ENCODE measurements around the gene NPY.
A peak's percentile ranks its signal among the peaks of the same experiment; 100 is the strongest.

The NPY gene

DNA sequence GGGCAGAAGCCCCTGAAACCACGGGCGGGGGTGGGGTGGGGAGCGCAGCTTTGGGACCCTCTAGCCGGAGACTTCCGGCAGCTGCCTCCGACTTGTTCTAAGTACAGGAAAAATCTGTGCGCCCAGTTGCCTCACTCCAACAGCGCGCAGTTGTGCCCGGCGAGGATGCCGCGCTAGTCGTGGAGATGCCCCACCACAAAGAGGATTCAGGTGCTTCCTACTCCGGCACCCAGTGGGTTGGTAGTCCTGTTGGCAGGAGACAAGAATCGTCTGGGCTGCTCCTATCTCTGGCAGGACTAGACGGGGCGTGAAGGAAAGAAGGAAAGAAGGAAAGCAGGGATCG lies 465 bp upstream of the NPY start:
- WGBS (ENCODE audit: insufficient coverage, insufficient read length): no CpG with 5 or more reads among the region's 19 CpGs
- H3K4me3 ChIP-seq (ENCODE audit: low read length): peak overlapping the region; percentile 14; the same call in 1 of the 2 replicates
- no peaks in the 10 kb centered on the region for H3K36me3 ChIP-seq (ENCODE audit: control insufficient read depth, insufficient read depth, low read length)
- H3K4me1 ChIP-seq (ENCODE audit: control insufficient read depth, insufficient read depth, low read length): no peaks in the 10 kb centered on the region
- DNase-seq (ENCODE audit: low read depth, low spot score): no peak
- H3K27me3 ChIP-seq (ENCODE audit: control insufficient read depth, insufficient read depth, low read length): peaks cover 29% of the 10 kb centered on the region
- no peak overlapping the region for H3K27ac ChIP-seq (ENCODE audit: low read length)
- no peaks in the 10 kb centered on the region for H3K9me3 ChIP-seq (ENCODE audit: control insufficient read depth, insufficient read depth, low read length)

DNA sequence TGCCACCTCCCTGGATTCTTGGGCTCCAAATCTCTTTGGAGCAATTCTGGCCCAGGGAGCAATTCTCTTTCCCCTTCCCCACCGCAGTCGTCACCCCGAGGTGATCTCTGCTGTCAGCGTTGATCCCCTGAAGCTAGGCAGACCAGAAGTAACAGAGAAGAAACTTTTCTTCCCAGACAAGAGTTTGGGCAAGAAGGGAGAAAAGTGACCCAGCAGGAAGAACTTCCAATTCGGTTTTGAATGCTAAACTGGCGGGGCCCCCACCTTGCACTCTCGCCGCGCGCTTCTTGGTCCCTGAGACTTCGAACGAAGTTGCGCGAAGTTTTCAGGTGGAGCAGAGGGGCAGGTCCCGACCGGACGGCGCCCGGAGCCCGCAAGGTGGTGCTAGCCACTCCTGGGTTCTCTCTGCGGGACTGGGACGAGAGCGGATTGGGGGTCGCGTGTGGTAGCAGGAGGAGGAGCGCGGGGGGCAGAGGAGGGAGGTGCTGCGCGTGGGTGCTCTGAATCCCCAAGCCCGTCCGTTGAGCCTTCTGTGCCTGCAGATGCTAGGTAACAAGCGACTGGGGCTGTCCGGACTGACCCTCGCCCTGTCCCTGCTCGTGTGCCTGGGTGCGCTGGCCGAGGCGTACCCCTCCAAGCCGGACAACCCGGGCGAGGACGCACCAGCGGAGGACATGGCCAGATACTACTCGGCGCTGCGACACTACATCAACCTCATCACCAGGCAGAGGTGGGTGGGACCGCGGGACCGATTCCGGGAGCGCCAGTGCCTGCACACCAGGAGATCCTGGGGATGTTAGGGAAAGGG lies 913 bp downstream of the NPY start:
- H3K36me3 ChIP-seq (ENCODE audit: control insufficient read depth, insufficient read depth, low read length): no peaks in the 10 kb centered on the region
- H3K27me3 ChIP-seq (ENCODE audit: control insufficient read depth, insufficient read depth, low read length): peaks cover 29% of the 10 kb centered on the region
- DNase-seq (ENCODE audit: low read depth, low spot score): no peak
- no peaks in the 10 kb centered on the region for H3K4me1 ChIP-seq (ENCODE audit: control insufficient read depth, insufficient read depth, low read length)
- no CpG with 5 or more reads among the region's 51 CpGs for WGBS (ENCODE audit: insufficient coverage, insufficient read length)
- no peaks in the 10 kb centered on the region for H3K9me3 ChIP-seq (ENCODE audit: control insufficient read depth, insufficient read depth, low read length)
- peak overlapping the region; percentile 14; the same call in 1 of the 2 replicates for H3K4me3 ChIP-seq (ENCODE audit: low read length)
- H3K27ac ChIP-seq (ENCODE audit: low read length): no peak overlapping the region

DNA sequence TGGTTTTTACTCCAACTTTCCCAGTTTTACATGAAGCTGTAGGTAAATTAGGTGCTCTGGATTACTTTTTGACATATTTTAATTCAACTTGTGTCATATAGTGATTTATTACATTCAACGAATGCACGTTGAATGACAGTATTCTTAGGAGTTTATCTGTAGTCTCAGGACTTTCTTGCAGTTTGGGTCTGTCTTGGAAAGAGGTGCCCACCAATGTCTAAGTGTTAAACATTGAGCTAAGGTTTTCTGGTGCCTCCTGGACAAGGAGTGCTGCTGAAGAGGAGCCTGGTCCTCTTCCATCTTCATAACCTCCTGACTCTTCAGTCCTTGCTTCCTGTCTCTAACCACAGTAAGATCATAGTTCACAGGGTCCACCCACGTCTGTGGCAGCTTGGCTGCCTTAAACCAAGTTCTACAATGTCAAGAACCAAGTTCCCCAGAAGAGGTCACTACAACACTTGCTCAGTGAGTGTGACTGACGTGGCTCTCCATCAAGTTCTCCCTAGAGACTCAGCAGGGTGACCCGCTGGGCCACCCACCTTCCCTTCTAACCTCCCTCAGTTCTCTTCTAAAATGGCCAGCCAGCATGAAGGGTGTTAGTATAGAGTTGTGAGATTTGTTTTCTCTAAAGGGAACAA lies 6.1 kb downstream of the NPY start:
- Histone ChIP-seq H3K4me1 (ENCODE audit: control insufficient read depth, insufficient read depth, low read length) (0 out of 2 replicates have a peak, but pooled peaks cover 2% of the 10 kb centered on the region), H3K27ac (ENCODE audit: low read length) (no peak overlapping the region), H3K27me3 (ENCODE audit: control insufficient read depth, insufficient read depth, low read length) (peaks cover 6% of the 10 kb centered on the region), H3K4me3 (ENCODE audit: low read length) (no peak overlapping the region), H3K36me3 (ENCODE audit: control insufficient read depth, insufficient read depth, low read length) (no peaks in the 10 kb centered on the region), H3K9me3 (ENCODE audit: control insufficient read depth, insufficient read depth, low read length) (no peaks in the 10 kb centered on the region)
- no CpG with 5 or more reads among the region's 5 CpGs for WGBS (ENCODE audit: insufficient coverage, insufficient read length)
- no peak for DNase-seq (ENCODE audit: low read depth, low spot score)

DNA sequence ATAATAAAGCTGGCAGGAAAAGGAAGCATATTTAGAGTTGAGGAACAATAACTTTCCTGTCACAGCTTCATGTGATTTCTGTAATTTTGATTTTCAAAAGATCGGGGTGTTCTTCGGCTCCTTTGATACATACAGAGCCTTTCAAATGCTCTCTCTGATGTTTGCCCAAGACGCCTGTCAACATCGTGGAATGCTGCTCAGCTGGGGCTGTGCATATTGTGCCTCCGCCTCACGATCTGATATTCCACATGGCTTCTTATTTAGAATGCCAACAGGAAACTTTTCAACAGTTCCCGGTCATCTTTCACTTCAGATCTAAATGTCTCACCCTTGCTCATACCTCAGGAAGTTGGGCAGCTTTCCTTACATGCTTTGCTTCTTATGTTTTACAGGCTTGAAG lies 7.3 kb downstream of the NPY start:
- Histone ChIP-seq H3K9me3 (ENCODE audit: control insufficient read depth, insufficient read depth, low read length) (no peaks in the 10 kb centered on the region), H3K36me3 (ENCODE audit: control insufficient read depth, insufficient read depth, low read length) (no peaks in the 10 kb centered on the region), H3K4me3 (ENCODE audit: low read length) (no peak overlapping the region), H3K4me1 (ENCODE audit: control insufficient read depth, insufficient read depth, low read length) (0 out of 2 replicates have a peak, but pooled peaks cover 2% of the 10 kb centered on the region), H3K27ac (ENCODE audit: low read length) (no peak overlapping the region), H3K27me3 (ENCODE audit: control insufficient read depth, insufficient read depth, low read length) (no peaks in the 10 kb centered on the region)
- no peak for DNase-seq (ENCODE audit: low read depth, low spot score)
- WGBS (ENCODE audit: insufficient coverage, insufficient read length): no CpG with 5 or more reads among the region's 7 CpGs

DNA sequence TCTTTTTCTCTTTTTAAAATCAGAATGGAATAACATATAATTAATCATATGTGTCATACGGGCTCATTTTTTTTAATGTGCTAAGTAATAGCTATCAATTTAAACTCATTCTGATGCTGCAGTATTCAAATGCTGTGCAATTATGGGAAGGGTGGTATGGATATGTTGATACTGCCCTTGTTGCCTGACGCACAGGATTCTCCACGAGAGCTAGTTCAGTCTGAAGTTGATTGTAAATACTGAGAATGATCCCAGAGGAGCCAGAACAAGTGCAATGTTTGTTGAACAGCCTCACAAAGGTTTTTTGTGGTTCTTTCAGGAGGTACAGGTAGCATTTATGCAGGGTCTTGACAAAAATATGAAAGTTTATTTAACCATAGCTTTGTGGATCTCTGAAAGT lies 13.4 kb downstream of the NPY start:
- no peak overlapping the region for H3K4me3 ChIP-seq (ENCODE audit: low read length)
- DNase-seq (ENCODE audit: low read depth, low spot score): no peak
- H3K9me3 ChIP-seq (ENCODE audit: control insufficient read depth, insufficient read depth, low read length): no peaks in the 10 kb centered on the region
- no CpG with 5 or more reads among the region's 3 CpGs for WGBS (ENCODE audit: insufficient coverage, insufficient read length)
- no peaks in the 10 kb centered on the region for H3K27me3 ChIP-seq (ENCODE audit: control insufficient read depth, insufficient read depth, low read length)
- no peaks in the 10 kb centered on the region for H3K4me1 ChIP-seq (ENCODE audit: control insufficient read depth, insufficient read depth, low read length)
- H3K36me3 ChIP-seq (ENCODE audit: control insufficient read depth, insufficient read depth, low read length): no peaks in the 10 kb centered on the region
- H3K27ac ChIP-seq (ENCODE audit: low read length): no peak overlapping the region

DNA sequence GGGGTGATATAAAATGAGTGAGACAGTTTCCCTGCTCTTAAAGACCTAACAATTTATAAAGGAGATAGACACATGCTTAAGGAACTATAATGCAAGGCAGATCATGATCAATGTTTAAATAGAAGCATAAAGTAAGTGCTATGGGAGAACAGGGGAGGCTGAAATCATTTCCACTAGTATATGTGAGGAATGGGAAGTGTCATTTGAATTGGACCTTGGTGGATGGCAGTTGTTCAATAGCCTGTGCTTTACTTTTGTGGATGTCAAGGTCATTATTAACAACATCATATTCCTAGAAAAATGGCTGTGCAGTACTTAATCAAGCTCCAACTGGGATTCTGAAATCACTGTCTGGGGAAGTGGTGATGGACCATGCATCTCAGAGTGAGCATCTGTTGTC lies 14.7 kb downstream of the NPY start:
- Histone ChIP-seq H3K36me3 (ENCODE audit: control insufficient read depth, insufficient read depth, low read length) (no peaks in the 10 kb centered on the region), H3K4me1 (ENCODE audit: control insufficient read depth, insufficient read depth, low read length) (no peaks in the 10 kb centered on the region), H3K9me3 (ENCODE audit: control insufficient read depth, insufficient read depth, low read length) (no peaks in the 10 kb centered on the region), H3K4me3 (ENCODE audit: low read length) (no peak overlapping the region), H3K27ac (ENCODE audit: low read length) (no peak overlapping the region), H3K27me3 (ENCODE audit: control insufficient read depth, insufficient read depth, low read length) (no peaks in the 10 kb centered on the region)
- DNase-seq (ENCODE audit: low read depth, low spot score): no peak

DNA sequence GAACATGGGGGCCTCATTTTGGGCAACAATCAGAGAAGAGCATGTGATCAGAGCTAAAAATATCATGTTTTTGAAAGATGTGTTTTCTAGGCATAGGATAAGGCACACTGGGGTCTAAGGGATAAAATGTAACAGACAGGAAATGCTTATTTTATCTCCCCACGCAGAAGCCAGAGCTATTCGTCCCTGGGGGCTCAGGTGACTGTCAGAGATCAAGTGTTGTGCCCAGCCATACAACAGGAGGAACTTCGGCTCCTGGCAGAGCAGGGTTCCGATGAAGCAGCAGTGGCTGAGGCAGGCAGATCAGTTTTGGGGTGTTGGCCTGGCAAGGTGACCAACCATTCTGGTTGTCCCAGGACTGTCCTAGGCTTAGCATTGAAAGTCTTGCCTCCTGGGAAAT lies 15.2 kb downstream of the NPY start:
- no peaks in the 10 kb centered on the region for H3K27me3 ChIP-seq (ENCODE audit: control insufficient read depth, insufficient read depth, low read length)
- WGBS (ENCODE audit: insufficient coverage, insufficient read length): no CpG with 5 or more reads among the region's 4 CpGs

DNA sequence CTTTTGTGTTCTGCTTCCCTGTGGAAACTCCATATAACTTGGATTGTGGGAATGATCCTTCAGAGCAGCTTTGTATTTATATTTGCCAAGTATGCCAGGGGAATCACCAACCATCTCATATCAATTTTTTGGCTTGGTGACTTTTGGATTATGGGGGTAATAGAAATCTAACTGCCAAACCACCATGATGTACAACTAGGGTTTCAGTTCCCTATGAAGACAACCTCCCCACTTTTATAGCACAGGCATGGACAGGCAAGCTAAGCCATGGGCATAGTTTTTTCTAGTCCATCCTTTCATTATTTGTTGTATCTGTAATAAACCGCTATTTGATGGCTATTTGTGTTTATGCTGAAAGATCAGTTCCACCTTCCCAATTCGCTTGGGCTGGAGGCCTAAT lies 17.7 kb downstream of the NPY start:
- Histone ChIP-seq H3K4me3 (ENCODE audit: low read length) (no peak overlapping the region), H3K9me3 (ENCODE audit: control insufficient read depth, insufficient read depth, low read length) (no peaks in the 10 kb centered on the region), H3K4me1 (ENCODE audit: control insufficient read depth, insufficient read depth, low read length) (no peaks in the 10 kb centered on the region), H3K36me3 (ENCODE audit: control insufficient read depth, insufficient read depth, low read length) (no peaks in the 10 kb centered on the region), H3K27me3 (ENCODE audit: control insufficient read depth, insufficient read depth, low read length) (no peaks in the 10 kb centered on the region), H3K27ac (ENCODE audit: low read length) (no peak overlapping the region)
- WGBS (ENCODE audit: insufficient coverage, insufficient read length): no CpG with 5 or more reads among the region's 2 CpGs
- no peak for DNase-seq (ENCODE audit: low read depth, low spot score)

More for the DNA sequence above, 15.2 kb downstream of the NPY start:
- no peaks in the 10 kb centered on the region for H3K36me3 ChIP-seq (ENCODE audit: control insufficient read depth, insufficient read depth, low read length)
- H3K9me3 ChIP-seq (ENCODE audit: control insufficient read depth, insufficient read depth, low read length): no peaks in the 10 kb centered on the region
- DNase-seq (ENCODE audit: low read depth, low spot score): no peak
- no peak overlapping the region for H3K4me3 ChIP-seq (ENCODE audit: low read length)
- H3K27ac ChIP-seq (ENCODE audit: low read length): no peak overlapping the region
- H3K4me1 ChIP-seq (ENCODE audit: control insufficient read depth, insufficient read depth, low read length): no peaks in the 10 kb centered on the region

DNA sequence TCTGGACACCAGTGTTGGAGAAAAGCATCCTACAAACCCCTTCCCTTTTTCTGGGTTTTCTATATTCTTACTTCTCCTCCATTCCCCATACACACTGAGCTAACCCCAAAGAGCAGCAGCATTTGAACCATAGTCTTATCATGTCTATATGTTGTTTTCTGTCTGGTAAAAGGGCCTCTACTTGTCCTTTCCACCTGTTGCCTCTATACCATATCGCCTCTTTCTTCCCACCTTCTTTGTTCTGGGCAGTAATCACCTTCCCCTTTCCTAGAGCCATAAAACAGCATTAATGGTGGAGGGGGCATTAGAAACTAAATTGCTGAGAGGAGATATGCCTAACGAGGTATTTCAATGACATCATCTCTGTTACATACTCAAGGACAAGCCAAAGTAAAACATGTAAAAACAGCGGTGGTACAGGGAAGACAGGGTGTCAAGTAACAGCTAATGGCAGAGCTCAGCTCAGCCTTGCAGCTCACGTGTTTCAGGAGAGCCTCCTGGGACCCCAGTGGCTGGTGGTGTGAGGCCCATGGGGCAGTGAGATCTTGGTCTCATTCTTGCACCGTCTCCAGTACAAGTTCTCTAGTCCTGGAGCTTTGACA lies 20.6 kb downstream of the NPY start:
- WGBS (ENCODE audit: insufficient coverage, insufficient read length): no CpG with 5 or more reads among the region's 5 CpGs
- no peak overlapping the region for H3K4me3 ChIP-seq (ENCODE audit: low read length)
- no peaks in the 10 kb centered on the region for H3K4me1 ChIP-seq (ENCODE audit: control insufficient read depth, insufficient read depth, low read length)
- H3K27me3 ChIP-seq (ENCODE audit: control insufficient read depth, insufficient read depth, low read length): no peaks in the 10 kb centered on the region
- no peaks in the 10 kb centered on the region for H3K9me3 ChIP-seq (ENCODE audit: control insufficient read depth, insufficient read depth, low read length)
- DNase-seq (ENCODE audit: low read depth, low spot score): no peak
- H3K27ac ChIP-seq (ENCODE audit: low read length): no peak overlapping the region
- no peaks in the 10 kb centered on the region for H3K36me3 ChIP-seq (ENCODE audit: control insufficient read depth, insufficient read depth, low read length)

DNA sequence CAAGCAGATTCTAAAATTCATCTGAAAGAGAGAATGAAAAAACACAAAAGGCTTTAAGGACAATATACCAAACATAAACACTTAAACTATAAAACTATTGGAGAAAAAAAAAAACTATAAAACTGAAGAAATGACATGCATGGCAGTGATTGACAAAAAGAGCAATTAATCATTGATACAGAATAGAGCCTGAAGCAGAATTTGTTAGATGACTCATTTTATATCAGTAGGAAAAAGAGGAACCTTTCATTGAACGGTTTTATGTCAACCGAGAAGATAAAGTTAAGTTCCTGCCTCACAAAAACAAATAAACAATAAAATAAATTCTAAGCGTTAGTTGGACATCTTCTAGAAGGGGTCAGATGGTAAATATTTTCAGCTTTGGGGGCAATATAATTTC lies 23.3 kb downstream of the NPY start:
- Histone ChIP-seq H3K27me3 (ENCODE audit: control insufficient read depth, insufficient read depth, low read length) (no peaks in the 10 kb centered on the region), H3K36me3 (ENCODE audit: control insufficient read depth, insufficient read depth, low read length) (no peaks in the 10 kb centered on the region), H3K9me3 (ENCODE audit: control insufficient read depth, insufficient read depth, low read length) (no peaks in the 10 kb centered on the region), H3K27ac (ENCODE audit: low read length) (no peak overlapping the region), H3K4me3 (ENCODE audit: low read length) (no peak overlapping the region), H3K4me1 (ENCODE audit: control insufficient read depth, insufficient read depth, low read length) (no peaks in the 10 kb centered on the region)
- no peak for DNase-seq (ENCODE audit: low read depth, low spot score)
- no CpG with 5 or more reads among the region's 3 CpGs for WGBS (ENCODE audit: insufficient coverage, insufficient read length)

Data from iPS DF 6.9 (cell line).